Hepatocyte (in vitro differentiated cells): ENCODE data around the gene MACROD2.

Source experiments
- CTCF ChIP-seq: fragments of 200-600 bp; sonication (generic); IDR thresholded peaks from 2 replicates; pipeline ENCODE4 v1.5.1; 2016; ENCODE audit warnings: antibody characterized with exemption, mild to moderate bottlenecking; ENCODE audit not compliant: poor library complexity
- EZH2 ChIP-seq: fragments of 200-600 bp; sonication (generic); IDR thresholded peaks from 2 replicates; pipeline ENCODE4 v1.6.1; 2016; ENCODE audit warnings: antibody characterized with exemption, mild to moderate bottlenecking, borderline replicate concordance
- EZH2phosphoT487 ChIP-seq: fragments of 200-600 bp; sonication (generic); IDR thresholded peaks from one replicate; pipeline ENCODE4 v1.6.1; 2018; ENCODE audit warnings: antibody characterized with exemption, mild to moderate bottlenecking, low read depth, moderate library complexity; ENCODE audit not compliant: unreplicated experiment, severe bottlenecking

- TF ChIP-seq EZH2, result no peak
- TF ChIP-seq CTCF, result no peak
- TF ChIP-seq EZH2phosphoT487, result no peak
These were observed 316.7 kb downstream of the MACROD2 start for GRCh38 chr20:14312001-14312400.
